CD8-positive, alpha-beta memory T cell (primary cell): ENCODE results near the gene ABCG4. TPM values are rescaled to one million over a fixed set of nuclear protein-coding genes. Genes with fewer than 3 reads are reported as not detected.
A peak's percentile ranks its signal among the peaks of the same experiment; 100 is the strongest.
"Not testable (repeated sequence)": the region's sequence is repeated elsewhere in the genome, so short reads cannot be mapped to it uniquely, and the experiment has no call there.

Experiments
- CTCF ChIA-PET: fragments of 350-600 bp; sonication (Branson Sonifier 250); formaldehyde crosslinking; loops from one replicate; lab custom pipeline; 2021; ENCODE audit warnings: antibody characterized with exemption; lab: Charles Lee
- POLR2A ChIA-PET: fragments of 350-600 bp; sonication (Branson Sonifier 250); formaldehyde crosslinking; loops from one replicate; lab custom pipeline; 2021; ENCODE audit warnings: antibody characterized with exemption; lab: Charles Lee
- DNase-seq, 5 donors: peaks; one replicate each; pipeline versions ENCODE4 v3.0.0 to v3.0.0-alpha.2; 2020 to 2022; ENCODE audit warnings: mixed read lengths in 1 of 5
- H3K27ac ChIP-seq: one replicate; pipeline ENCODE4 v1.7.0; 2013; ENCODE audit warnings: low read depth, mild to moderate bottlenecking, low read length, moderate library complexity
- H3K27me3 ChIP-seq: 2 replicates; pipeline ENCODE4 v1.7.0; 2013; ENCODE audit warnings: low read length, mild to moderate bottlenecking; ENCODE audit not compliant: insufficient read depth, poor library complexity, severe bottlenecking
- H3K36me3 ChIP-seq: 2 replicates; pipeline ENCODE4 v1.7.0; 2013; ENCODE audit warnings: mild to moderate bottlenecking, low read length, moderate library complexity; ENCODE audit not compliant: insufficient read depth
- H3K4me1 ChIP-seq: 2 replicates; pipeline ENCODE4 v1.7.0; 2013; ENCODE audit warnings: mild to moderate bottlenecking, low read length, moderate library complexity; ENCODE audit not compliant: insufficient read depth
- H3K4me3 ChIP-seq: 2 replicates; pipeline ENCODE4 v1.7.0; 2013; ENCODE audit warnings: mild to moderate bottlenecking, low read length
- H3K9me3 ChIP-seq: 2 replicates; pipeline ENCODE4 v1.7.0; 2013; ENCODE audit warnings: mild to moderate bottlenecking, low read length
- H3K27ac Mint-ChIP-seq, 8 donors: one replicate each; pipeline ENCODE4 v1.8.0; 2020 to 2021; ENCODE audit warnings: mixed read lengths in 8 of 8, mild to moderate bottlenecking in 6 of 8, inconsistent platforms in 3 of 8, moderate library complexity in 3 of 8
- H3K27me3 Mint-ChIP-seq, 2 donors: one replicate each; pipeline ENCODE4 v1.8.0; 2020 to 2021; ENCODE audit warnings: mixed read lengths in 2 of 2, mild to moderate bottlenecking in 1 of 2, moderate library complexity in 1 of 2
- H3K36me3 Mint-ChIP-seq, 3 donors: one replicate each; pipeline ENCODE4 v1.8.0; 2020 to 2021; ENCODE audit warnings: mixed read lengths in 3 of 3, inconsistent platforms in 1 of 3, mild to moderate bottlenecking in 1 of 3
- H3K4me1 Mint-ChIP-seq, 3 donors: one replicate each; pipeline ENCODE4 v1.8.0; 2020 to 2021; ENCODE audit warnings: mixed read lengths in 3 of 3, inconsistent platforms in 1 of 3, mild to moderate bottlenecking in 1 of 3
- H3K4me3 Mint-ChIP-seq, 7 donors: one replicate each; pipeline ENCODE4 v1.8.0; 2020 to 2021; ENCODE audit warnings: mixed read lengths in 7 of 7, mild to moderate bottlenecking in 6 of 7, moderate library complexity in 4 of 7, inconsistent platforms in 2 of 7
- H3K9me3 Mint-ChIP-seq, 5 donors: one replicate each; pipeline ENCODE4 v1.8.0; 2020 to 2022; ENCODE audit warnings: mixed read lengths in 5 of 5, mild to moderate bottlenecking in 3 of 5, moderate library complexity in 2 of 5, inconsistent platforms in 1 of 5
- polyA plus RNA-seq: library from polyadenylated mRNA; unstranded; fragments of 300-500 nt; fragmentation: Illumina TruSeq; gene quantifications from one replicate; pipeline ENCODE4 v1.2.3, GENCODE V29; 2021
- total RNA-seq, 2 experiments: library from RNA; stranded (reverse); gene quantifications; one replicate each; pipeline ENCODE4 v1.2.3, GENCODE V29; 2021

Gene ABCG4
- total and polyA plus RNA-seq, 3 experiments from 2014 or later, result 0.11 to 0.18 TPM; not detected in 1

GRCh38 chr11:119125821-119126220, 23.0 kb upstream of the ABCG4 start:
- no peak overlapping the region for H3K27ac ChIP-seq
- Mint-ChIP-seq H3K27ac (no peak overlapping the region), H3K36me3 (peaks cover 3 to 62% (median 4%) of the 10 kb centered on the region in 3 donors), H3K4me1 (peaks cover 26 to 52% (median 52%) of the 10 kb centered on the region in 3 donors), H3K9me3 (no peaks in the 10 kb centered on the region), H3K4me3 (no peak overlapping the region), H3K27me3 (peaks cover 0 to 2% of the 10 kb centered on the region in 2 donors)
- no peak for DNase-seq
- H3K4me3 ChIP-seq, result no peak overlapping the region
- no peaks in the 10 kb centered on the region for H3K27me3 ChIP-seq
- no peaks in the 10 kb centered on the region for H3K9me3 ChIP-seq
- H3K36me3 ChIP-seq, result peaks cover 12% of the 10 kb centered on the region
- CTCF ChIA-PET, result no interaction called here
- POLR2A ChIA-PET, result interaction anchor here (0.7 kb wide), 1 partner anchor 108 kb away, joined by 4 read pairs; the partner anchor contains the start of gene RPS25
- H3K4me1 ChIP-seq, result peaks cover 19% of the 10 kb centered on the region

GRCh38 chr11:119126675-119127268, 22.1 kb upstream of the ABCG4 start:
- Histone ChIP-seq H3K4me3 (no peak overlapping the region), H3K27me3 (no peaks in the 10 kb centered on the region), H3K9me3 (no peaks in the 10 kb centered on the region), H3K36me3 (peaks cover 21% of the 10 kb centered on the region), H3K4me1 (peaks cover 18% of the 10 kb centered on the region), H3K27ac (no peak overlapping the region)
- DNase-seq, result no peak
- Mint-ChIP-seq H3K27ac (peak overlapping the region in 5 of 8 donors; percentile 8 to 86 (median 22)), H3K27me3 (peaks cover 0 to 2% of the 10 kb centered on the region in 2 donors), H3K4me3 (peak overlapping the region in 2 of 7 donors; percentile 42 to 84), H3K4me1 (peaks cover 19 to 48% (median 45%) of the 10 kb centered on the region in 3 donors), H3K36me3 (peaks cover 4 to 69% (median 10%) of the 10 kb centered on the region in 3 donors), H3K9me3 (no peaks in the 10 kb centered on the region)
- POLR2A ChIA-PET, result no interaction called here
- CTCF ChIA-PET, result interaction anchor here (1.0 kb wide), 1 partner anchor 11 kb away, joined by 3 read pairs; no protein-coding TSS in a partner anchor

- DNase-seq, result no peak
- ChIA-PET CTCF (interaction anchor here (1.1 kb wide), 1 partner anchor 13 kb away, joined by 3 read pairs; no protein-coding TSS in a partner anchor), POLR2A (interaction anchor here (0.6 kb wide), 1 partner anchor 70 kb away, joined by 3 read pairs; no protein-coding TSS in a partner anchor)
- no peak overlapping the region for H3K27ac ChIP-seq
- Mint-ChIP-seq H3K4me1 (peaks cover 4 to 21% (median 18%) of the 10 kb centered on the region in 3 donors), H3K36me3 (peaks cover 14 to 75% (median 22%) of the 10 kb centered on the region in 3 donors), H3K27ac (peak overlapping the region in 1 of 8 donors; percentile 32), H3K27me3 (no peaks in the 10 kb centered on the region), H3K9me3 (no peaks in the 10 kb centered on the region), H3K4me3 (no peak overlapping the region)
- peaks cover 39% of the 10 kb centered on the region for H3K36me3 ChIP-seq
- H3K4me1 ChIP-seq, result peaks cover 6% of the 10 kb centered on the region
- H3K4me3 ChIP-seq, result no peak overlapping the region
- H3K27me3 ChIP-seq, result no peaks in the 10 kb centered on the region
- H3K9me3 ChIP-seq, result no peaks in the 10 kb centered on the region
These were observed 18.2 kb upstream of the ABCG4 start for GRCh38 chr11:119130662-119131061.

DNA sequence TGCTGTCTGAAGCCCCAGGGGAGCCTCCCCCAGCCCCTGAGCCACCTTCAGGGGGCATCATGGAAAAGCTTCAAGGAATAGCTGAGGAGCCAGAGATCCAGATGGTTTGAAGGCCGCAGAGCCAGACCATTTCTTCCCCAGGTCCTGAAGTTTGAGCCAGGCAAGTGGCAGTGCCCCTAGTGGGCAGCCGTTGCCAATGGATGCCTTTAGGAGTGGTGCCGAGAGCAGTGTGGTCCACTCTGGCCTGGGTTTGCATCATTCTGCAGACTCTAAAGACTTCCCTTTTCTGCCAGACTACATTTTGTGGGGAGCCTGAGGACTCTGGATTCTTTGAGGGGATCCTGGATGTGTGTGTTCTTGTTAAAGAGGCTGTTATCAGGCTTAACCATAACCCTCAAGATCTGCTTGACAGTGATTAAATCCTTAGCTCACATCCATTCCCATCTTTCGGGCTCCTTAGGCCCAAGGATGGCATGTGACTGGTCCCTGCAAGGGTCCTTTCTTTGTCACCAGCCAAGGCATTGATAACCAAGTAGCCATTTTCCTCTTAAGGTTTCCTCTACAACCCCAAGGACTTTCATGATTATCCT, 14.4 kb upstream of the ABCG4 start:
- ChIA-PET POLR2A (no interaction called here), CTCF (no interaction called here)
- peaks cover 3 to 11% of the 10 kb centered on the region in 2 donors for H3K27me3 Mint-ChIP-seq
- Histone ChIP-seq H3K27ac (no peak overlapping the region), H3K36me3 (peaks cover 39% of the 10 kb centered on the region), H3K27me3 (no peaks in the 10 kb centered on the region), H3K4me3 (no peak overlapping the region), H3K9me3 (no peaks in the 10 kb centered on the region), H3K4me1 (no peaks in the 10 kb centered on the region)
- no peak for DNase-seq
- peak overlapping the region in 1 of 8 donors; percentile 33 for H3K27ac Mint-ChIP-seq
- peaks cover 14 to 55% (median 22%) of the 10 kb centered on the region in 3 donors for H3K36me3 Mint-ChIP-seq
- no peak overlapping the region for H3K4me3 Mint-ChIP-seq
- no peaks in the 10 kb centered on the region for H3K9me3 Mint-ChIP-seq
- peaks cover 0 to 8% (median 6%) of the 10 kb centered on the region in 3 donors for H3K4me1 Mint-ChIP-seq

DNA sequence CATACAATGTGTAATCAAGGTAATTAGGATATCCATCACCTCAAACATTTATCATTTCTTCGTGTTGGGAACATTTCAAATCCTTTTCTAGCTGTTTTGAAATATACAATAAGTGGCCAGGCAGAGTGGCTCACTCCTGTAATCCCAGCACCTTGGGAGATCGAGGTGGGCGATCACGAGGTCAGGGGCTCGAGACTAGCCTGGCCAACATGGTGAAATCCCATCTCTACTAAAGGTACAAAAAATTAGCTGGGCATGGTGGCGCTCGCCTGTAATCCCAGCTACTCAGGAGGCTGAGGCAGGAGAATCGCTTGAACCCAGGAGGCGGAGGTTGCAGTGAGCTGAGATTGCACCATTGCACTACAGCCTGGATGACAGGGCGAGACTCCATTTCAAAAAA, 9.6 kb upstream of the ABCG4 start:
- H3K27ac Mint-ChIP-seq, H3K4me3 Mint-ChIP-seq, H3K27ac ChIP-seq, H3K9me3 ChIP-seq, H3K36me3 Mint-ChIP-seq, H3K4me1 ChIP-seq, H3K9me3 Mint-ChIP-seq, H3K27me3 ChIP-seq, H3K4me3 ChIP-seq, DNase-seq, H3K4me1 Mint-ChIP-seq, POLR2A ChIA-PET, H3K36me3 ChIP-seq: not testable (repeated sequence)
- peaks cover 12 to 29% of the 10 kb centered on the region in 2 donors for H3K27me3 Mint-ChIP-seq
- CTCF ChIA-PET, result interaction anchor here (1.9 kb wide), 1 partner anchor 184 kb away, joined by 5 read pairs; no protein-coding TSS in a partner anchor

DNA sequence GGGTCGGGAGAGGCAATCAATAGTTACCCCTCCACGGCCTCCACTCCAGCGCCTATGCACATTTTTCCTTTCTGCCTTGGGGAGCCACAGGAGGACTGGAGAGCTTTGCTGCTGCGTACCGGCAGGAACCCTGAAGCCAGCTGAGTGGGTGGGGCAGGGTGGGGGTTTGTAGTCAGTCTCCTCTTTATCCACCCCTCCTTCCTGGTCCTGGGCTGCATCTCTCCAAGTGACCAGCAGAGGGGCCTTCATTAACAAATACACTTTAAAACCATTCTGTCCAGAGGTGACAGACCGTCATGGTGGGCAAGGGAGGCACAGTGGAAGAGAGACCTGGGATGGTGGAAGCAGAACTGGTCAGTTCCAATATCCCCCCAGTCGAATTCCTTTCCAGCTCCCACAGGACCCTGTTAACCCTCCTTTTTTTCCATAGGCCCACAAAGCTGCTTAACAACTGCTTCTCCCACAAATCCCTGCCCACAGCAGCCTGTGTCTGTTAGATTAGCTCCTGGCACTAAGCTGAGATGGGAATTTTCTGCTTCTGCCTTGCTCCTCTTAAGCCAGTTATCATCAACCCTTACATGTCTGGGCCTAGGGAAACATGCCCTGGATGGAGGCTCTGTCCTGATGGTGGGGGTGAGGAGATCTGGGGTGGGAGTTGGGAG, 3.9 kb upstream of the ABCG4 start:
- H3K27ac ChIP-seq, result no peak overlapping the region
- Mint-ChIP-seq H3K36me3 (no peaks in the 10 kb centered on the region), H3K27ac (no peak overlapping the region), H3K4me3 (no peak overlapping the region), H3K27me3 (peaks cover 26 to 50% of the 10 kb centered on the region in 2 donors), H3K9me3 (no peaks in the 10 kb centered on the region), H3K4me1 (peaks cover 9 to 16% (median 13%) of the 10 kb centered on the region in 3 donors)
- ChIA-PET CTCF (no interaction called here), POLR2A (no interaction called here)
- no peak for DNase-seq
- H3K9me3 ChIP-seq, result no peaks in the 10 kb centered on the region
- H3K4me1 ChIP-seq, result peaks cover 6% of the 10 kb centered on the region
- H3K36me3 ChIP-seq, result no peaks in the 10 kb centered on the region
- H3K27me3 ChIP-seq, result peaks cover 26% of the 10 kb centered on the region
- no peak overlapping the region for H3K4me3 ChIP-seq

DNA sequence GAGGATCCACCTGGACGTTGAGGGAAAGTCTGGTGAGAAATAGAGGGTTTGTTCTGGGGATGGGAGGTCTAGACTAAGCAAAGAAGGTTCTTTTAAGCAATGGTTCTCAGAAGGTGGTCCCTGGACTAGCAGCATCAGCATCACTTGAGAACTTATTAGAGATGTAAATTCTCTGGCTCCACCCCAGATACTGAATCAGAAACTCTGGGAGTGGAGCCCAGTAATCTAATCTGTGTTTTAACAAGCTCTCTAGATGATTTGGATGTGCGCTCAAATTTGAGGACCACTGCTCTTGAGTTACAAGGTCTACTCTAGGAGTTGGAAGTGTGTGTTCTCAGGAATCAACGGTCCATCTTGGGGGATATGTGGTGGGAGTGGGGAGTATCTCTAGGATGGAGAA, 3.3 kb upstream of the ABCG4 start:
- Mint-ChIP-seq H3K4me1 (peaks cover 9 to 20% (median 13%) of the 10 kb centered on the region in 3 donors), H3K27ac (no peak overlapping the region), H3K36me3 (no peaks in the 10 kb centered on the region), H3K9me3 (no peaks in the 10 kb centered on the region), H3K27me3 (peaks cover 28 to 53% of the 10 kb centered on the region in 2 donors), H3K4me3 (peak overlapping the region in 1 of 7 donors; percentile 17)
- Histone ChIP-seq H3K4me1 (peaks cover 6% of the 10 kb centered on the region), H3K27ac (no peak overlapping the region), H3K27me3 (peaks cover 32% of the 10 kb centered on the region), H3K9me3 (no peaks in the 10 kb centered on the region), H3K4me3 (no peak overlapping the region), H3K36me3 (no peaks in the 10 kb centered on the region)
- ChIA-PET POLR2A (no interaction called here), CTCF (no interaction called here)
- no peak for DNase-seq
